GM19351 (cell line): ENCODE data around the gene ZNF738.

ENCODE experiments used
- ATAC-seq: cut with Tn5 transposase; IDR thresholded peaks from one replicate; pipeline ENCODE4 v1.9.1; 2021; ENCODE audit warnings: mild to moderate bottlenecking, moderate library complexity; ENCODE audit not compliant: unreplicated experiment

The ZNF738 gene

GRCh38 chr19:21422244-21422643, 63.4 kb downstream of the ZNF738 start:
- ATAC-seq, result no peak

- ATAC-seq, result no peak
Observed at GRCh38 chr19:21423057-21424041, 64.5 kb downstream of the ZNF738 start.
